Measurements from ENCODE around the gene CHST14. TPM values are rescaled to one million over a fixed set of nuclear protein-coding genes. Genes with fewer than 3 reads are reported as not detected.
A peak's percentile ranks its signal among the peaks of the same experiment; 100 is the strongest.
"Not testable (repeated sequence)": the region's sequence is repeated elsewhere in the genome, so short reads cannot be mapped to it uniquely, and the experiment has no call there.

CHST14 gene
- total RNA-seq, 1 donor from 2014 or later: 7.6 TPM

DNA sequence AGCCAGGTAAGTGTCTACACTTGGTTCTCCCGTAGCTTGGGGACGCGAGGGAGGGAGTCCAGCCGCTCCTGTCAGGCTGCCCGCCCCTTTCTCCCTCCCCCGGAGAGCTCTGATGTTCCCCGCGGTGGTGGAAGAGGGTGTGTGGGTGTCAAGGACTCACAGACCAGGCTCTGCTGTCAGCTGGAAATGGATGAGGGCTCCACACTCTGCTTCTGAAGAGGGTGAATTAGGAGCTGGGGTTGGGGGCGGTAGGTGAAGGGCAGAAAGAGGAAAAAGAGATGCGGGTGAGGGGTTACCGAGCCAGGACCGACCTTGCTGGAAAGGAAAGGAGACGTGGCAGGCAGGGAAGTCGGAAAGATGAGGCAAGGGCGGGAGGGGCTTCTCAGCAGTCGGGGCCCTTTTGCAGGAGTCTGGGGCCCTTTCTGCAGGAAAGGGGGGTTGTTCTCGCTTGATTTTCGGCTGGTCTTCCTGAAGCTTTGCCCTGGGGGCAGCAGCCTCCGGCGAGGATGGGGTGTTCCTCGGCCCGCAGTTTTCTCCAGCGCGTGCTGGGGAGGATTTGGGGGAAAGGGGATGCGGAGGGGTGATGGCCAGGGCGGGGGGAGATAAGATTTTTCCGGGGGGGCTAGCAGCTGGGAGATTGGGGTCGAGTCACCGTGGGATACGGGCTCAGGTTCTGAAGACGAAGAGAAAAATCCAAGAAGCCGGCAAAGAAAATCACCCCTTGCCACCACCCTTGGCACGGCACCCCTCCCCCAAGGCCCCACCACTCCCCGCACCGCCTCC is 30.6 kb upstream of the CHST14 start:
- intact Hi-C loops (cut with DNase I): loop anchor here (2.0 kb wide), 1 partner anchor 67 kb away; no protein-coding TSS in a partner anchor
- DNase-seq (ENCODE audit: missing footprints) (no peak), ATAC-seq (peak; percentile 21)

DNA sequence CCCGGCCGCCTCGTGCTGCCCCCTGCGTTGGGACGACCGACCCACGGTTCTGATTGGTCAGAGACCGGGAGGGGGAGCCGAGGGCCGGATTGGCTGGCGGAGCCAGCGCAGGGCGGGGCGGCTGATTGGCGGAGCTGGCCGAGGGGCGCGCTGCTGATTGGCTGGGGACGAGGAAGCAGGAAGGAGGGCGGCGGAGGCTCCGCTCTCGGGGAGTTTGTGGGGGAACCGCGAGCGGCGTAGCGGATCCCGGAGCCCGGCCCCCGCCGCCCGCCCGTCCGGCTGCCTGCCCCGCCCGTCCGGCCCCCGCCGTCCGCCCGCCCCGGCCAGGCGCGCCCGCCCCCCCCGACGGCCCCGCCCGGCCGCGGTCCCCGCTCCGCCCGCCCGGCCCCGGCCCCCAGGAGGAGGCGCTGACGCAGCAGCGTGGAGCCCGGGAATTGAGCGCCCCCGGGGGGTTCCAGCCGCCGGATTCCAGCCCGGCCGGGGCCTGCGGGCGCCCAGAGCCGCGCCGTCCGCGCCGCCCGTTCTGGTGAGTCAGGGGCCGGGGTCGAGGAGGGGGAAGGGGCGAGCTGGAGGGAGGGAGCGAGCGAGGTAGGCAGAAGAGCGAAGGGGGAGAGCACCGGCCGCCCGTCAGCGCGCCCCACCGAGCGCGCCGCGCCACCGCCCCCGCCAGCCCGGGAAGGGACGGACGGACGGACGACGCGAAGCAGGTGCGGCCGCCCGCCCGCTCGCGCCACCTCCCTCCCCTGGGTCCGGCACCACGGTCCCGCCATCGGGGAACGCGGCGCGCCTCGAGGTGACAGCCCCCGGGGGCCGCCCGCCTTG is 29.8 kb upstream of the CHST14 start, which contains the start of gene BAHD1:
TSS of gene BAHD1 (plus strand) at position 211 of the 822 bp plus-strand sequence. CDS start 17,512 bp downstream, outside the sequence.
- intact Hi-C loops (cut with DNase I): loop anchor here (2.0 kb wide), 1 partner anchor 66 kb away; no protein-coding TSS in a partner anchor
- DNase-seq (ENCODE audit: missing footprints): peak; percentile 98
- ATAC-seq: peak; percentile 92

GRCh38 chr15:40441565-40442531 is 28.9 kb upstream of the CHST14 start:
- DNase-seq (ENCODE audit: missing footprints) (no peak), ATAC-seq (no peak)
- intact Hi-C loops (cut with DNase I): loop anchor here (2.0 kb wide), 1 partner anchor 65 kb away; no protein-coding TSS in a partner anchor

GRCh38 chr15:40443255-40443654 is 27.5 kb upstream of the CHST14 start:
- intact Hi-C loops (cut with DNase I): no loop called here
- no peak for ATAC-seq
- no peak for DNase-seq (ENCODE audit: missing footprints)

GRCh38 chr15:40443846-40444245 is 26.9 kb upstream of the CHST14 start:
- DNase-seq (ENCODE audit: missing footprints) (no peak), ATAC-seq (no peak)
- intact Hi-C loops (cut with DNase I): loop anchor here (2.0 kb wide), 1 partner anchor 29 kb away; no protein-coding TSS in a partner anchor

DNA sequence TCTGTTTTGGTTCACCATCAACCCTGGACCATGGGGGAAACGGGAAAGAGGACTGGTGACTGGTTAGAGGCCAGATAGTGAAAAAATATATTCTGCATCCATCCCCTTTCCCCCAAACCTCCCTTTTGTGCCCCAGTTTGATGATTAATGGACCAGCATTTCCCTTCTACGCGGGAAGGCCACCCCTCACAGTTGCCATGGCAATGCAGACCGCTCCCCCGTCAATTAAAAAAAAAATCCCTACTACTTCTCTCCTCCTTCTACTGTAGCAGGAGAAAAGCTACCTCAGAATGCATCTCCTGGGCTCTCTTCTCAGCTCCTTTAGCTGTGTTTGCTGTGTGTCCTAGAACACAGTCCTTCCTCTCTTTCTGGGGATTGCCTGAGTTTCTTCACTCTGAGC is 26.0 kb upstream of the CHST14 start:
- DNase-seq (ENCODE audit: missing footprints) (no peak), ATAC-seq (no peak)
- intact Hi-C loops (cut with DNase I): loop anchor here (2.0 kb wide), 1 partner anchor 28 kb away; no protein-coding TSS in a partner anchor

DNA sequence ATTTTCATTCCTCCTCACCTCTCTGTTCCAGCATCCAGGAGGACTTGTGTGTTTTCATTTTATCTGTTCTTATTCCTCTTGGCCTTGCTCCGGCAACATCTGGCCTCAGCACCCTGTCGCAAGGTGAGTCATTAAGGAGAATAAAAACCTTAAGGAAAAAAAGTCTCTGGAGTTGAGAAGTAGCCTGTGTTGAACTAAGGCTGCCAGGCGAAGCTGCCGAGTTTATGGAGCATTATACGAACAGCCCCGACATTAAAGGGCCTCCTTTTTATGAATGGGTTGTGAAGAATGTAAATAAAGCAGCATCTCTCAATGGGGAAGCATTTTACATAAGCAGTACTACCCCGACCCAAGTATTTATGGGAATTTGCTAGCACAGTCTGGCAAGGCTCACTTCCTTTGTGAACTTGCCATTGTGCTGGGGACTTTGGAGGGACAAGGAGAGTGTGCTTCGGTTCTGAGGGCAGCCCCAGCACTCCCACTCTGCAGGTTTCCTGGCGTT is 25.3 kb upstream of the CHST14 start:
- DNase-seq (ENCODE audit: missing footprints) (no peak), ATAC-seq (no peak)
- intact Hi-C loops (cut with DNase I): loop anchor here (2.0 kb wide), 1 partner anchor 27 kb away; no protein-coding TSS in a partner anchor

DNA sequence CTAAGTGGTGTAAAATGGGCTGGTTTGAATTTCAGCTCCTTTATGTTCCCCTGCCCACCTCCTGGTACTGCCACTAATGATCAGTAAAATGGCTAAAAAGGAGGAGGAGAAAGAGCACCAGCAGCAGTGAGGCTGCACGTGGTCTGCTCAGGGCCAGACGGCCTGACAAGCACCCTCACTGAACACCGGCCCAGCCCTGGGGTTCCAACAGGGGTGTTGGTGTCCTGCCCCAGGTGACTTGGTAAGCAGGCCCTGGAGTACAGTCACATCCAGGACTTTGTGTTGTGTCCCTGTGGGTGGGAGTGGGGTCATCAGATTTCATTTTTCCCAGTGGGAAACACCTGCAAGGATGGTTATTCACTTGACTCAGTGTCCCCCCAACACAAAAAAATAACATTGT is 24.6 kb upstream of the CHST14 start:
- ATAC-seq (no peak), DNase-seq (ENCODE audit: missing footprints) (no peak)
- intact Hi-C loops (cut with DNase I): no loop called here

DNA sequence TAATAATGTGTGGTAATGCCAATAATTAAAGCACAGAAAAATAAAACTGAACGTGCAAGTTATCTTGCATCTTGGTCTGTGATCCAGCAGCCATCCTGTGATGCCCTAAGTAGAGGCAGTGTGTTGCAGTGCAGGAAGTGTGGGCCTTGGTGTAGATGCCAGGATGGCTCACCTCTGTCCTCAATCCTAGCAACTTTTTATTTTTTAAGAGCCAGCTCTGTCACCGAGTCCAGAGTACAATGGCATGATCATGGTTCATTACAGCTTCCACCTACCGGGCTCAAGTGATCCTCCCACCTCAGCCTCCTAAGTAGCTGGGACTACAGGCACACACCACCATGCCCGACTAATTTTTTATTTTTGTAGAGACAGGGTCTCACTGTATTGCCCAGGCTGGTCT is 22.4 kb upstream of the CHST14 start:
- no peak for ATAC-seq
- no peak for DNase-seq (ENCODE audit: missing footprints)
- intact Hi-C loops (cut with DNase I): no loop called here

GRCh38 chr15:40449275-40449674 is 21.5 kb upstream of the CHST14 start:
- intact Hi-C loops (cut with DNase I): no loop called here
- ATAC-seq: no peak
- DNase-seq (ENCODE audit: missing footprints): no peak

- intact Hi-C loops (cut with DNase I): no loop called here
- no peak for DNase-seq (ENCODE audit: missing footprints)
- ATAC-seq: no peak
Observed at GRCh38 chr15:40450047-40450446, 20.7 kb upstream of the CHST14 start.

DNA sequence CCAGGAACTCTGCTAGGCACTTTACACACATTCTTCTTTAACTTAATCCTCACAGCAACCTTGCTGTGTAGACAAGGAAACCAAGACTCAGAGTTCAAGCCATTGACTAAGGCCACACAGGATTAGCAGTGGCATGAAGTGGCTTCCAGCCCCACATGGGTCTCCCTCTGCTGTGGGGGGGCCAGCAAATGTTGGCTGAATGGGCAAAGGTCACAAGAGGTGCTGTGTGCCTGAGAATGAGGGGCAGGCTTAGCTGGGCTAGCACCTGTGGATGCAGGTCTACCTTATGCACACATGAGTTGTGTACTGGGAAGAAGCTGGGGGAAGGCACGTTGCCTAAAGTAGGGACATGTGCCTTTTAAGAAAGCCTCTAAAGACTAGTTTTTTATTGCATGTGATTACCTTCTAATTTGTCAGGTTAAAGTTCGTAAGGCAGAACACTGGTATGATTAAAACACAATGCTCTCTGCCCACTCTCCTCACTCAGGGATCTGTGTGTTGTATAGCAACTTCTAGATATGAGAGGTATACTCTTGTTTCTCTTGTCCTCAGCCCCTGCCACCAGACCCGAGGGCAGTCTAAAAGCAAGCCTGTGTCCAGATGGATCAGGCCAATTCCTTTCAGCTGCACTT is 19.1 kb upstream of the CHST14 start:
- intact Hi-C loops (cut with DNase I): no loop called here
- no peak for ATAC-seq
- DNase-seq (ENCODE audit: missing footprints): no peak

GRCh38 chr15:40452296-40453090 is 18.3 kb upstream of the CHST14 start:
- DNase-seq (ENCODE audit: missing footprints): no peak
- intact Hi-C loops (cut with DNase I): no loop called here
- no peak for ATAC-seq

DNA sequence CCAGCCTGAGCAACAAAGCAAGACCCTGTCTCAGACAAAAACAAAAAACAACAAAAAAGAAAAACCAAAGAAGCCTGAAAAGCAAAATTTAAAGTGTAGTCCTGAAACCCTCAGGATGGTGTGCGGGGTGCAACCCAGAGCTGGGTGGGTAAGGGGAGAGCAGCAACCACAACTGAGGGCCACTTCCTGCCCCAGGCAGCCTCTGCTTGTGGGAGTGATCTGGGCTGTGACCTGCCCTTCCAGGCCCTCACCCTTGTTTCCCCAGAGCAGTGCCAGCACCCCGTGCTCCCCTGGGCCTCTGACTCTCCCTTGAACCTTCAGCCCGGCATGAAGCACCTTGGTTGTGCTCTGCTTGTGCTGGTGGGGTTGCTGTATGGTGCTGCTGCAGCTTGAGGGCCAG is 16.8 kb upstream of the CHST14 start:
- intact Hi-C loops (cut with DNase I); DNase-seq (ENCODE audit: missing footprints); ATAC-seq: not testable (repeated sequence)

DNA sequence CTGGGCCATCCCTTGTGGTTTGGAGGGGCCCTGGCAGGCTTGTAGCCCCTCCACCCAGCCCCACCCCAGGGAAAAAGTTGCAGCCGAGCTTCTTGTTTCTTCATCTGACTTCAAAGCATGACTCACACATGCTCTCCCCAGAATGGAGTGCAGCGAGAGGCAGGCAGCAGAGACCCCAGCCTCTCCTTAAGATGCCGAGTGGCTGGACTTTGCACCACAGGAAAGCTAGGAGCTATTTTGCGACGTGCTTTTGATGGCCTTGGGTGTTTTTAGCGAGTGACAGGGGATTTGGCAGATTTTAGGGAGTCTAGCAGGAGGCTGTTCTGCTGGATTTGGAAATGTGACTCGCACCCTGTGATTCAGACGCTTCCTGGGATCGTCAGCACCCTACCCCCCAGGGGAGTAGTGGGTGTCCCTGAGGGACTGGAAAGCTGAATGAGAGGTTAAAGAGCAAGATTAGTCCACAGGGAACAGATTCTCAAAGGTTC is 15.8 kb upstream of the CHST14 start:
- no peak for ATAC-seq
- intact Hi-C loops (cut with DNase I): no loop called here
- DNase-seq (ENCODE audit: missing footprints): no peak

DNA sequence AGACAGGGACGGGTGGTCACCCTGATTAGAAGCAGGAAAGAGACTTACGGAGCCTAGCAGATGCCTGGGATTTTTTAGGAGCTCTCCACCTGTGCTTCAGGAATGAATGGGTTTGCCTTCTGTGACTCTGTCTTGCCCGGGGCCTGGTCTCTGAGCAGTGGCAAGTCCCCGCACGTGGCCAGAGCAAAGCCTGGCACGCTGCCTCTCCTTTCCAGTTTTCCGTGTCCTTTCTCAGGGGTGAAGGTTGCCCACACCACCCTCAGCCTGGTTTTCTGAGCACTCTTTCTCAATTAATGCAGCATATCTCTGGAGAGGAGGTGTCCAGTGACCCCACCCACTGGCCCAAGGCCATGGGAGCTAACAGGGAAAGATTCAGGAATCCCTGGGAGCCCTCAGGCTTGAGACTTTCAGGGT is 14.5 kb upstream of the CHST14 start:
- DNase-seq (ENCODE audit: missing footprints) (no peak), ATAC-seq (peak; percentile 47)
- intact Hi-C loops (cut with DNase I): no loop called here

GRCh38 chr15:40456738-40457137 is 14.0 kb upstream of the CHST14 start:
- intact Hi-C loops (cut with DNase I): no loop called here
- DNase-seq (ENCODE audit: missing footprints): no peak
- no peak for ATAC-seq

Measured in Right ventricle myocardium inferior (tissue), 1 donor.